Testis (tissue), 2 donors: Measurements from ENCODE around the gene LRP1B.

Experiments used
- CTCF ChIP-seq, 3 experiments: fragments of 450-650 bp in 2 of 3; fragments of 200-600 bp in 1 of 3; sonication (generic) in 1 of 3; IDR thresholded peaks; one replicate each; pipeline ENCODE4 v1.5.1; 2016 to 2019; ENCODE audit warnings: antibody characterized with exemption in 3 of 3, mild to moderate bottlenecking in 2 of 3, moderate library complexity in 1 of 3
- POLR2A ChIP-seq: fragments of 450-650 bp; IDR thresholded peaks from one replicate; pipeline ENCODE4 v1.6.1; 2017; ENCODE audit warnings: antibody characterized with exemption, mild to moderate bottlenecking, moderate library complexity

GRCh38 chr2:141878016-141878415, 252.8 kb downstream of the LRP1B start:
- TF ChIP-seq CTCF (IDR thresholded peaks at IDR 0.05) (no peak), POLR2A (no peak)
